Measurements from ENCODE around the gene PLAAT3. TPM values are rescaled to one million over a fixed set of nuclear protein-coding genes. Genes with fewer than 3 reads are reported as not detected.
A peak's percentile ranks its signal among the peaks of the same experiment; 100 is the strongest.

Gene PLAAT3
- total RNA-seq, 1 donor from 2014 or later, result 149 TPM

DNA sequence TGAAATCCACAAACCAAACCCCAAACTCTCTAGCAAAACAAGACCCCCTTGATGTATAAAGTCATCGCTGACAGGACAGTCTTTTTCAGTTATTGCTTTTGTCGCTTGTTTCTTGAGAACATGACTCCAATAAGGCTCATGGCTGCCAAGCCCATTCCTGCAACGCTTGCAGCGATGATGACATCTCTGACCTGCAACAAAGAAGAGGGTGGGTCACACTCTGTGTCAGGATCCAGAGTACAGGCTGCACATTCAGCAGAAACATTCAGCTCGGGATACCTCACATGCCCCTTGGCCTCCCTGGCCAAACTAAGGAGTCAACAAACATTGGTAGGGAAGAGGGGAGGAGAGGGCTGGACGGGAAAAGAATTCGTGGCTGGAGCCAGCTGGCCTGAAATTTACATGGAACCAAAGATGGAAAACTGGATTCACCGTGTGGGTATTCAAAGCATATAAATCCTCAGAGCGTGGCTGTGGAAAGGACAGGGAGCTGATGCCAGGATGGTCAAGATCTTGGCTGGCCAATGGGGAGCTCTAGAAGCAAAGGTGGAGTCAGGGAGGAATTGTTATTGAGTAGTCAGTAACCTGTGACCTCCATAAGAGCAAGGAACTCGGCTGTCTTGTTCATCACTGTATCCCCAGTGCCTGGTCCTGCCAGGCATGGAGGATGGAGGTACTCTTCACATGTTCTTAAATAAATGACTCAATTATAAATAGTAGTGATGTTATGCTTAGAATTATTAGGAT lies 39.2 kb downstream of the PLAAT3 start:
- intact Hi-C loops (cut with micrococcal nuclease), result no loop called here

DNA sequence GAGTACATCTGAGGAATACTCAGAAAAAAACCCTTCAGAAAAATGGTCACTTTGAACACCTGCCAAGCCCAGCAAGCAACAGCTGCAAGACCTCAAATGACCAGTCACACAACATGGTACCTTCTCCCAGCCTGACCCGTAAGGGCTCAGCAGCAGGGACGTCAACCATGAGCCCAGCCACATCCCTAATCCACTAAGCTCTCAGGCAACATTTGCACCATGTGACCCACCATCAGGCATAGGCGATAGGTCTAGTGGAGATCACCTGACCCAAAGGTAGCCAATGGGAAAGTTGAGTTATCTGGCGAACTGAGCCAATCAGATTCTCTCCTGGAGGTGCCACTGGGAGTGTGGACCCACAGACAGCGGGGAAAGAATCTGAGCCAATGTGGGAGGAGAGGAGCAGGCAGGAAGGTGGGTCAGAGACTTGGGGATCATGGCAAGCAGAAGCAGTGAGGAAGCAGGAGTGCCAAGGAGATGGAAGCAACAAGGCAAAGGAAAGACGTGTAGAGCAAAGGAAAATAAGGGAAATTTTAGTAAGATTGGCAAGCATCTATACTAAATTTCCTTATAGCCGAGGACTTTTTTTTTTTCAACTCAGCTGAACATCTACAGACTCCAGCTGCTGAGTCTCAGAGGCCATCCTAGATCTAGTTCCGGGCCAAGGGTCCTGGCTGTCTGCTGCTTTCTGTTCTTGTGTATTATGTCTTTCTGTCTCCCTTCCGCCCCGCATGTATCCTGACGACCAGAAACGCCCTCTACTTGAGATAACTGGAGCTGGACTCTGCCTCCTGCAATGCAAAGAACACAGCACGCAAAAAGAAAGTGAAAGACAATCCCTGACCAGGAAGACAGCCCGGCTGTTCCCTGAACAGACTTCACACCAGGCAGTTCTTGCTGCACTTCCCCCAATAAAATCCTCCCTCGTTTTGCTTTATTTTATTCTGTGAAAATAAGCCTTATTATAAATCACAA lies 40.1 kb downstream of the PLAAT3 start:
- peak; percentile 87 for ATAC-seq
- peak; percentile 38 for DNase-seq
- intact Hi-C loops (cut with micrococcal nuclease), result no loop called here

More for the DNA sequence above, 39.2 kb downstream of the PLAAT3 start:
- DNase-seq (peak; percentile 50), ATAC-seq (peak; percentile 91)

DNA sequence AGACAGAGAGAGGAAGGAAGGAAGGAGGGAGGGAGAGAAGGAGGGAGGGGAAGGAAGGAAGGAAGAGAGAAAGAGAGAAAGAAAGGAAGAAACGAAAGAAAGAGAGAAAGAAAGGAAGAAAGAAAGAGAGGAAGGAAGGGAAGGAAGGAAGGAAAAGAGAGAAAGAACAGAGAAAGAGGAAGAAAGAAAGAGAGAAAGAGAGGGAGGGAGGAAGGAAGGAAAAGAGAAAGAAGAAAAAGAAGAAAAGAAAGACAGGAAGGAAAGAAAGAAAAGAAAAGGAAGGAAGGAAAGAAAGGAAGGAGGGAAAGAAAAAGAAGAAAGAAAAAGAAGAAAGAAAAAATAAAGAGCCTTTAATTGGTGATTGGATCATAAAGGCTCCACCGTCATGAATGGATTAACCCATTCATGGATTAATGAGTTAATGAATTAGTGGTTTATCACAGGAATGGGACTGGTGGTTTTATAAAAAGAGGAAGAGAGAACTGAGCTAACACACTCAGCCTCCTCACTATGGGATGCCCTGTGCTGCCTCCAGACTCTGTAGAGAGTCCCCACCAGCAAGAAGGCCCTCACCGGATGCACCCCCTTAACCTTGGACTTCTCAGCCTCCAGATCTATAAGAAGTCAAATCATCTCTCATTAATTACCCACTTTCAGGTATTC lies 42.1 kb downstream of the PLAAT3 start:
- intact Hi-C loops (cut with micrococcal nuclease), result no loop called here
- ATAC-seq (no peak), DNase-seq (no peak)

DNA sequence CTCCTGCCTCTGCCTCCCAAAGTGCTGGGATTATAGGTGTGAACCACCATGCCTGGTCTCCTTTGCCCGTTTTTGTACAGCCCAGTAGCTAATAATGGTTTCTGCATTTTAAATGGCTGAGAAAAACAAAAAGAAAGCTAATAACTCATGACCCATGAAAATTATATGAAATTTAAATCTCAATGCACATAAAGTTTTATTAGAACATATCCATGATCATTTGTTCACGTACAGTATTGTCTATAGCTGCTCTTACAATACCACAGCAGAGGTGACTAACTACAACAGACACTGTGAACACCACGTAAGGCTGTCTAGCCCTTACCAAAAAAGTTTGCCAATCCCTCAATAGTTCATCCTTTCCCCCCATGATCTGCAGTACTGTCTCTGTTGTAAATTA lies 44.7 kb downstream of the PLAAT3 start:
- ATAC-seq, result no peak
- no peak for DNase-seq
- intact Hi-C loops (cut with micrococcal nuclease), result no loop called here

DNA sequence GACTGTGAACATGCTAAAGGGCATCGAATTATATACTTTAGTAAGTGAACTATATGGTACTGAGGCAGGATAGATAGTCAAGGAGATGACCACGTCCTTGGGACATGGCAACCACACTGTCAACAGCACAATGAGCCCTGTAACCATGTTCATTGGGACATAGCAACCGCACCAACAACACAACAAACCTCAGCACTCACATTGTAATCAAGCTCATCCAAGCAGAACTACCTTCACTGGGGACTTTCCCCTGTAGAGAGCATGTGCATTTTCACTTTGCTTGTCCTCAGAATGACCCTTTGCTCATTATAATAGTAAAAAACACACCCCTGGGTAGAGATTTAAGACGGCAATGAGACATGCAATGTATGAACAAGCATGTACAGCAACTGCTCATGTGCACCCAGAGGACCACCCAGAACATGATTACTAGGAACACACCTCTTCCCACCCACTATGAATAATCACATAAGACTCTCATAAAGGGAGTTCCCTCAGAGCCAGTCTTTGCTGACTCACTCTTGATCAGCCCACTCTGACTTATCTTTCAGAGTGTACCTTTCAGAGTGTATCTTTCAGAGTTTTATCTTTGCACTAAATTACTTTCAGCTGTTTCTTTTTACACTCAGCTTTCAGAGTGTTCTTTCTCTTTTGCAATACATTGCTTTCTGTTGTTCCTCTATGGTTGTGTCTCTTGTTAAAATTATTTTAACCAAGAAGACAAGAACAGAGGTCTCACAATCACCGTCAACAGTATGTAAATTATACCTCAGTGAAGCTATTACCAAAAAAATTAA lies 47.0 kb downstream of the PLAAT3 start:
- DNase-seq (no peak), ATAC-seq (peak; percentile 94)
- intact Hi-C loops (cut with micrococcal nuclease), result no loop called here

DNA sequence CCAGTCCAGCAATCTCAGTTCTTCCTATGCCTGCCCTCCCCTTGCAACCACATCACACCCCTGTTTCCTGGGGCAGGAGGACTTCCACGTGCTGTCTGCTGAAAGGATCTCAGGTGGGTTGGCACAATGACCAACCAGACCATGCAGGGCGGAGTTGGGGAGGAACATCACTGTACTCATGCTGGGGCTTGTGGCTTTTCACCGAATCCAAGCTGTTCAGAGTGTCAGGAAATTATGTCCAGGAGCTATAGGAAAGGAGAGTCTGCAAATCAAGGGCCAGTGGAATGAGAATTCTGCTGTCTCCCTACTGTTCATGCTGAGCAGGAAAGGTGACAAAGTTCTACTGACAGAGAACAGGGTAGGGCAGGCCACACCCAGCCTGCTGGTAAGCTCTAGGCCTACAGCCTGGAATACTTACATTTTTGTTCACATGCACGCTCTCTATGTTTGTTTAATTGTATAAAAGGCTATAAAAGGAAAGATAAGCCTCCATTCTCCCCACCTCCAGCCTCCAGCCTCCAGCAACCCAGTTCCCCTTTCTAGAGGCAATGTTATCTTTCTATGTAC lies 49.4 kb downstream of the PLAAT3 start:
- no peak for ATAC-seq
- intact Hi-C loops (cut with micrococcal nuclease), result no loop called here
- no peak for DNase-seq

DNA sequence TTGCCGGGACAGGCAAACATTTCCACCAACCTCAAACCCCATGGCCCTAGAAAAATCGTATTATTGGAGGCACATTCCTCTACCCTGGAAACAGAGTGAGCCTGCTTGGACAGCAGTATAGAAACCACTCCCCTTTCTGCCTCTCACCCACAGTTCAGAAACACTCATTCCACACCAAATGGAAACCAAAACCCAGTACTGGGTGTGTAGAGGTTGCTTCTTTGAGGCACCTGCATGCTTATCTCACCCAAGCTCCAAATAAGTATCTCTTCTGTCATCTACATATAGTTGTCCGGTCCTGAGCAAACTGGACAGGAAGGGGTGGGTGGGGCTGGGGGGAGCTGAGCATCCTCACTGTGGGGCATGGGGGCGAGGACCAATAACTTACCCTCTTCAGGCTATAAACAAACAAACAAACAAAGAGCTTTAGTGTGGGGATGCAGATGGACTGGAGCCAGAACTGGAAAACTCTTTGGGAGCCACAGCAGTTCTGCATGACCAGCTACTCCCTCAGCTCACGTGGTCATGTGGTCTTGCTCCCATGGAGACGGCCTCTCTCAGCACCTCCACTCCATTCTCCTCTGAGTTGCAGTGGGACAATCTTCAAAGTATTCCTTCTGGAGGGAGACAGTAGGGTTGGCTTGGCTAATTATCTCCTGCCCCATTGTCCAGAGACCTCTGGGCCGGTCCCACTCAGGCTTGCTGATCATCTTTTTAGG lies 50.0 kb downstream of the PLAAT3 start:
- intact Hi-C loops (cut with micrococcal nuclease), result no loop called here
- DNase-seq (no peak), ATAC-seq (no peak)

DNA sequence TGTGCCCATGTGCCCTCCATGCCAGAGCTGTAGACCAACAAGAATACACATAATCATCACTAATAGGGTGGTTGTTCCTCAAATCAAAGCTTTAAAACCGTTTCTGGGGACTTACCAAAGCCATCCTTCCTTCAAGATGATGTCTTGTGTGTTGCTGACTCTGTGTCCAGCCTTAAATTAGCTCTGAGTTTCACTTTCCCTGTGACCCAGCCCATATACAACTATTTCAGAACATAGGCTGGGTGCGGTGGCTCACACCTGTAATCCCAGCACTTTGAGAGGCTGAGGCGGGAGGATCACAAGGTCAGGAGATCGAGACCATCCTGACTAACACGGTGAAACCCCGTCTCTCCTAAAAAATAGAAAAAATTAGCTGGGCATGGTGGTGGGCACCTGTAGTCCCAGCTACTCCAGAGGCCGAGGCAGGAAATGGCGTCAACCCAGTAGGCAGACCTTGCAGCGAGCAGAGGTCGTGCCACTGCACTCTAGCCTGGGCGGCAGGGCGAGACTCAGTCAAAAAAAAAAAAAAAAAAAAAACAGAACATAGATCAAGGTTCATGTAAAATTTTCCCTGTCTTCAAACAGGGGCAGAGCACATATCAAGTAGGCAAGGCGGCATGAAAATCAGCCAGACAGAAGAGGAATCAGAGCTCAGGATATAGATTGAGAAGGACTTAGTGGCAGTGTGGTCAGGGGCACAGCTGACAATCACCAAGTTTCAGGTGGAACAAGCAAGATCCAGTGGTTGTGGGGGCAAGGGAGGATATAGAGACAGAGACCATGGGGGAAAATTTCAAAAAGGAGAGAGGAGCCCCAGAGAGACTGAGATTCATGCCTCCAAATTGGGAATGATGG lies 50.8 kb downstream of the PLAAT3 start, which contains the start of gene PLAAT2:
PLAAT2 (minus strand) TSS at position 179 of the 855 bp plus-strand sequence; CDS start at position 124, 55 bp downstream.
- ATAC-seq, result no peak
- intact Hi-C loops (cut with micrococcal nuclease), result no loop called here
- no peak for DNase-seq

DNA sequence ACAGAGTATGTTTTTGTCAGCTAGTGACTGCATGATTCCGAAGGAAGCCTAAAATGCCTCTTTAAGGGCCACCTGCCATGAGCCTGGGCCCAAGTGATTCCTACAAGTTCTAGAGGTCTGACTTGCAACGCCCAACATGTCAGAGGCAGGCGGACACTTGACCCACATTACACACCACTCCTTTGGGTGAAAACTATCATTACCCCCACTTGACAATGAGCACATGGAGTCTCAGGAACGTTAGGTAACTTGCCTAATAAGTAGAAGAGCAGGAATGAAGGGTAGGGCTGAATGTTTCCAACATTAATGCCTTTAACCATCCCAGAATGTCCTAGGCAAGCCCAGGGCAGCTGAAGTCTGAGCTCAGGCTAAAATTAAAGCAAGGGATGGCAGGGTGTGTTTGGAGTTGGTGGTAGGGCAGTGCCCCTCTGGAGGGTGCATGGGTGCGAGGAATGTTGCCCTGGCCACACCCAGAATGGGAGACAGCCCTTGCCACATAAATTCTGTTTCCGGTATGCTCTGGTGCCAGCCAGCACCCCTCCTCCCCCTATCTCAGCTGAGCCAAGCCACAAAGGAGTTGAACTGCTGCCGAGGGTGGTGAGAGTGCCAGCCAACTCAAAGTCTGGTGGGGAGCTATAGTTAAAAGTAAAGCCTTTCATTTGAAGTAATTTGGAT lies 53.6 kb downstream of the PLAAT3 start:
- intact Hi-C loops (cut with micrococcal nuclease), result no loop called here
- DNase-seq, result peak; percentile 68
- peak; percentile 82 for ATAC-seq

DNA sequence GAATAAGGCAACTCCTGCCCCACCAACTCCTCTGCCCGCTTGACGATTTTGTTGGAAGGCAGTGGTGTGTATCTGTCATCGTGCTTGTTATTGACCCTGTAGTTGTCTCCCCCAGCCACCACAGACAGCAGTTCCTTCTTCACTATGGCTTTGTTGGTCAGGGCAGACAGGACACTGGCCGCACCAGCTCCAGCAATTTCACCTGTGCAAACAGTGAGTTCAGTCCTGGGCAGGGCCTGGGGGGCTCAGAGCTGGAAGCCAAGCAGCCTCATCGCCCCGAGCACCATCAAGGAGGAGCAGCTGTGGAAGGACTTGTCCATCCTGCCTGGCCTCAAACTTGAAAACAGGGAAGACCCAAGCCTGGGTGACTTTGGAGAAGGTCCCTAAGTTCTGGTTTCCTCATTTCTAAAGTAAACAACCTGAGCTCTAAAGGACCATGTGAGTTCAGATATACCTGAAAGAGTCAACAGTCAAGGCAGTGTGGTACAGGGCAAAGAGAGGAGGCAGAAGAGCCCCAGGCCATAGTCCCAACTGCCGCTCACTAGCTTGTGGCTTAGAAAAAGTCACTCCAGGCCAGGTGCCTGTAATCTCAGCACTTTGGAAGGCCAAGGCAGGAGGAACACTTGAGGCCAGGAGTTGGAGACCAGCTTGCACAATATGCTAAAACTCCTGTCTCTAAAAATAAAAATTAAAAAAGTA lies 55.6 kb downstream of the PLAAT3 start:
- DNase-seq (no peak), ATAC-seq (no peak)
- intact Hi-C loops (cut with micrococcal nuclease), result no loop called here

DNA sequence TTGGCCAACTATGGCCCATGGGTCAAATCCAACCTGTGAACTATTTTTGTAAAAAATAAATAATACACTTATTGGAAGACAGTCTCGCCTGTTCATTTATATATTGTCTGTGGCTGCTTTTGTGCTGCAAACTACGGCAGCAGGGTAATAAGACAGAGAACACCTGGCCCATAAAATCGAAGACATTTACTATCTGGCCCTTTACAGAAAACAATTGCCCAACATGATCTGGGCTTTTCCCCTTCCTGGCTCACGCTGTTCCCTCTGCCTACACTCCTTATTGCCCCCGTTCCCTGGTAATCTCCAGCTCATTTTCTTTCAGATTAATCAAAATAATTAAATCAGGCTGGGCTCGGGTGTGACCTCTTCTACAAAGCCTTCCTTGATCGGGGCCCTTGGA lies 56.7 kb downstream of the PLAAT3 start:
- intact Hi-C loops (cut with micrococcal nuclease), result no loop called here
- ATAC-seq (no peak), DNase-seq (no peak)

DNA sequence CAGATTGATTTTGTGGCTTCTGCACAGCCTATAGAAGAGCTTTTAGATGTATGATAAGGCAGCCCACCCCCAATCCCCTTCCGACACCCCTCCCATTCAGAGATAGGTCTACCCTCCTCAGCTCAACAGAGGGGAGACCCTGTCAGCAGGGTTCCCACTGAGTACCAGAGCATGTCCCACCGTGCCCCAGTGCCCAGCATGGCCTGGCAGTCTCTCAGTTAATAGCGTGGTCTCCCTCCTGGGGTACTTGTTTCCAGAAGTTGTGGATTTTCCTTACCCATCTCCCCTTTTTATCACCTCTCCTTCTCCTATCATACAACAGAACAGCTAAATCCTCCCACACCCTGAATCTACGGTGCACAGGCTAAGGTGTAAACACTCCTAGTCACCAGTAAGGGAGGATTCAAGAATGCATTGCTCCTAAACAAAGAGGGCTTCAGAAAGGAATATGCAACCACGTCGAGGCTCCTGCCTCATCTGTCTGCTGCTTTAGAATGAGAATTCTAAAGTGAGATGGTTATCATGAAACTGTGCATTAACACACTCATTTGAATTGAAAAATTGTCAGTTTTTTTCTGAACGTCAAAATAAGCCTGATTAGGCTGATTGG lies 57.7 kb downstream of the PLAAT3 start:
- no peak for DNase-seq
- intact Hi-C loops (cut with micrococcal nuclease), result no loop called here
- ATAC-seq, result no peak

DNA sequence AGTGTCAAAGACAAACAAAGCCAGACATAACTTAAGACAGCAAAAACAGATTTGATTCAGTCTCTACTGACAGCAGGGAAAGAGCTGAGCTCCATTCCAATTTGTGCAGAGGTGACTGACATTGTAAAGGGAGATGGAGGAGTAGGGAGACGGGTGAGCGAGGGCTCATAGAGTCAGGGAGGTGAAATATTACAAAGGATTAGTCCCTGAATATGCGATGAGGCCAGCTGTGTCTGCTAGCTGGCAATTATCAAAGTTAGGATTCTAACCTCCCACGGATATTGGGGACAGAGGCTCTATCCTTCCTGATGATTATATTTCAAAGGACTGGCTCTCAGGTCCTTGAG lies 59.4 kb downstream of the PLAAT3 start:
- intact Hi-C loops (cut with micrococcal nuclease), result no loop called here
- DNase-seq (no peak), ATAC-seq (peak; percentile 28)

DNA sequence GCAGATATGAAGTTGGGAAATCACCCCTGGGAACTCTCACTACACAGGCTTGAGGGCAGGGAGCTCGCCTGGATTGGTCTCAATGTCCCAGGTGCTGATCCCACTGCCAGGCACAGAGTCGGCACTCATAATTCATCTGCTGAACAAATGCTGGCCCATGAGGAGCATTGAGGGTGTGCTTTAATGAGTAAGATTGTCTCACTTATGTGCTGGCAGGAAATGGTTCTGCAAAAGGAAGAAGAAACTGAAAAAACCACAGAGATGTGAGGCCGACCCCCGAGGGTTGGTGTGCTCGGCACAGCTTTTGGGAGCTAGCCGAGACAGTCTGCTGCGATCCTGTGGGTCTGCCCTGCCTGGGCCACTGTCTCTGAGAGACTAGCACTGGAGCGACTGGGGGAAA lies 60.5 kb downstream of the PLAAT3 start:
- no peak for DNase-seq
- ATAC-seq, result peak; percentile 26
- intact Hi-C loops (cut with micrococcal nuclease), result no loop called here

DNA sequence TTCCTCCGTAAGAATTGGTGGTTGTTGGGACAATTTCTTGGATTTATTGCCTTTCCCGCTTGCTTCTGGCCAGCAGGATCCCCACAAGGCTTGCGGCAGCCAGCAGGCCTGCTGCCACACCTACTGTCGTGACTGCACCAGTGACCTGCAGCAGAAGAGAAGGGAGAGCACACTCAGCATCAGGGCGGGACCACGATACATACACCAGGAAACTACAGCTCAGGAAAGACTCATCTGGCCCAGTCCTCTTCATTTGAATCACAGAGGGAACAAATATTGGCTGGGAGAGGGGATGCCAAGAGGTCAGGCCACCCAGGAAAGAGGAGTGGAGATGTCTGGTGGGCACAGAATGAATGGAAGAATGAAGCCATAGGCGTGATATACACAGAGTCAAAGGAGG lies 61.3 kb downstream of the PLAAT3 start:
- no peak for DNase-seq
- intact Hi-C loops (cut with micrococcal nuclease), result no loop called here
- no peak for ATAC-seq

DNA sequence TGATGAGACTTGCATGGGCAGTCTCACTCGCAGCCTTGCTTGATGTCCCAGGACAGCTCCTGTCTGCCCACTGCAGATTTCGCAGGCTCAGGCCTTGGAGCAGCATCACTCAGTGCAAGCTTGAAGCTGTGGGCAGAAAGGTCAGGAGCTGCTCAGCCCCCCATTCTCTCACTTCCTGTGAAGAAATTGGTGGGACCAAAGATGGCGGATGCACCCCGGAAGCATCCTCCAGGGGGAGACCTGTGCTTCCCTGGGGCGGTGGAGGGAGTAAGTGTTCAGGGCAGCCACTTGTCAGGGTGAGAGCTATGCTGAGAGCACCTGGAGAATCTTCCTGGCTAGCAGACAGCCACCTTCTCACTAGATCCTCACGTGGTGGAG lies 62.4 kb downstream of the PLAAT3 start:
- intact Hi-C loops (cut with micrococcal nuclease), result no loop called here
- ATAC-seq, result no peak

More for the DNA sequence above, 62.4 kb downstream of the PLAAT3 start:
- DNase-seq, result no peak
